SK-N-SH (cell line): ENCODE data around the gene AUP1. TPM values are rescaled to one million over a fixed set of nuclear protein-coding genes. Genes with fewer than 3 reads are reported as not detected.

Experiments used
- CTCF ChIA-PET: fragments of 300-600, 350-600 bp; formaldehyde crosslinking; extraction: SDS; loops from one replicate; lab custom pipeline; 2021; lab: Yijun Ruan, JAX
- POLR2A ChIA-PET: fragments of 350-600 bp; sonication (Branson Sonifier 250); formaldehyde crosslinking; extraction: SDS; loops from one replicate; lab custom pipeline; 2020; ENCODE audit warnings: antibody characterized with exemption, inconsistent platforms; lab: Yijun Ruan, JAX
- DNase-seq: peaks from one replicate; pipeline ENCODE4 v3.0.0; 2012
- H2AFZ ChIP-seq: fragments of 200-600 bp; sonication (generic); 2 replicates; pipeline ENCODE4 v1.8.1; 2016; ENCODE audit warnings: antibody characterized with exemption, mild to moderate bottlenecking, low read depth
- H3F3A ChIP-seq: fragments of 200-600 bp; sonication (generic); replicated peaks from 2 replicates; pipeline ENCODE3; 2016; ENCODE audit warnings: antibody characterized with exemption, mild to moderate bottlenecking; ENCODE audit not compliant: insufficient read depth
- H3K27ac ChIP-seq, 2 experiments: fragments of 200-500 bp in 1 of 2; fragments of 200-600 bp in 1 of 2; sonication (Bioruptor generic) in 1 of 2; sonication (generic), shearing (Covaris generic) in 1 of 2; 2 replicates each; pipeline versions ENCODE4 v1.5.1 to v1.6.1; 2014 to 2016; ENCODE audit warnings: low read depth in 2 of 2, inconsistent platforms in 1 of 2, low read length in 1 of 2, mild to moderate bottlenecking in 1 of 2, mixed read lengths in 1 of 2
- H3K27me3 ChIP-seq: fragments of 200-600 bp; sonication (generic), shearing (Covaris generic); 2 replicates; pipeline ENCODE4 v1.6.1; 2016; ENCODE audit warnings: mixed run types; ENCODE audit not compliant: insufficient read depth
- H3K36me3 ChIP-seq, 2 experiments: fragments of 200-500 bp in 1 of 2; fragments of 200-600 bp in 1 of 2; sonication (Bioruptor generic) in 1 of 2; sonication (generic) in 1 of 2; replicated peaks in 1 of 2; 2 replicates each; pipeline versions ENCODE3 to v1.5.1; 2014 to 2016; ENCODE audit warnings: low read length in 1 of 2, mild to moderate bottlenecking in 1 of 2; ENCODE audit not compliant: insufficient read depth in 2 of 2, control insufficient read depth in 1 of 2
- H3K4me1 ChIP-seq, 2 experiments: fragments of 200-500 bp in 1 of 2; fragments of 200-600 bp in 1 of 2; sonication (Bioruptor generic) in 1 of 2; sonication (generic), shearing (Covaris generic) in 1 of 2; 2 replicates each; pipeline versions ENCODE4 v1.5.1 to v1.6.1; 2014 to 2016; ENCODE audit warnings: low read depth in 1 of 2, low read length in 1 of 2, mixed run types in 1 of 2; ENCODE audit not compliant: insufficient read depth in 2 of 2, control insufficient read depth in 1 of 2
- H3K4me2 ChIP-seq: fragments of 200-600 bp; sonication (generic), shearing (Covaris generic); 2 replicates; pipeline ENCODE4 v1.6.1; 2017; ENCODE audit warnings: mixed run types
- H3K4me3 ChIP-seq, 2 experiments: fragments of 200-500 bp in 1 of 2; fragments of 200-600 bp in 1 of 2; sonication (Bioruptor generic) in 1 of 2; sonication (generic), shearing (Covaris generic) in 1 of 2; 2 replicates each; pipeline versions ENCODE4 v1.5.1 to v1.8.1; 2014 to 2016; ENCODE audit warnings: low read depth in 2 of 2, inconsistent platforms in 1 of 2, low read length in 1 of 2, mild to moderate bottlenecking in 1 of 2, mixed read lengths in 1 of 2, moderate library complexity in 1 of 2
- H3K79me2 ChIP-seq: fragments of 200-600 bp; sonication (generic); 2 replicates; pipeline ENCODE4 v1.8.1; 2017; ENCODE audit warnings: mild to moderate bottlenecking; ENCODE audit not compliant: insufficient read depth
- H3K9ac ChIP-seq: fragments of 200-600 bp; sonication (generic); 2 replicates; pipeline ENCODE4 v1.6.1; 2017; ENCODE audit warnings: mixed run types
- H3K9me2 ChIP-seq: fragments of 200-600 bp; sonication (generic); 2 replicates; pipeline ENCODE4 v1.6.1; 2017; ENCODE audit warnings: mixed run types
- H3K9me3 ChIP-seq: fragments of 200-600 bp; sonication (generic); 2 replicates; pipeline ENCODE4 v1.6.1; 2017; ENCODE audit warnings: mixed run types, mild to moderate bottlenecking, moderate library complexity
- H4K20me1 ChIP-seq: fragments of 200-600 bp; sonication (generic); 2 replicates; pipeline ENCODE4 v1.6.1; 2017; ENCODE audit warnings: mild to moderate bottlenecking, mixed run types; ENCODE audit not compliant: insufficient read depth
- CHD2 ChIP-seq: fragments of 150-350 bp; IDR thresholded peaks from 2 replicates; pipeline ENCODE4 v1.6.1; 2018; ENCODE audit warnings: low read length; ENCODE audit not compliant: partially characterized antibody
- FOSL2 ChIP-seq: IDR thresholded peaks from 2 replicates; pipeline ENCODE4 v1.4.0; 2012; ENCODE audit warnings: low read depth, mild to moderate bottlenecking, moderate library complexity, borderline replicate concordance
- FOXM1 ChIP-seq: IDR thresholded peaks from 2 replicates; pipeline ENCODE4 v1.4.0; 2012; ENCODE audit warnings: low read depth, mild to moderate bottlenecking
- RFX5 ChIP-seq: IDR thresholded peaks from 2 replicates; pipeline ENCODE4 v1.6.1; 2012; ENCODE audit warnings: mild to moderate bottlenecking, improper control_type of control experiment, low read length
- SMC3 ChIP-seq: IDR thresholded peaks from 2 replicates; pipeline ENCODE4 v1.6.1; 2012; ENCODE audit warnings: low read depth, low read length, improper control_type of control experiment
- TCF12 ChIP-seq: IDR thresholded peaks from 2 replicates; pipeline ENCODE4 v1.4.0; 2012
- WGBS: methylation state at CpG from one replicate; pipeline ENCODE4 v1.1.6; 2017; ENCODE audit warnings: low lambda C conversion rate; 5-methylcytosine and 5-hydroxymethylcytosine counted together
- polyA plus RNA-seq, 3 experiments: library from polyadenylated mRNA; depleted of rRNA; stranded (reverse); fragments of >200 nt; gene quantifications; 2 replicates each; pipeline ENCODE4 v1.2.3, GENCODE V29; 2012
- TF ChIP-seq, protein P1 (sequence below): fragments of 200-600 bp; sonication (generic); IDR thresholded peaks from 2 replicates; pipeline ENCODE4 v1.6.1; 2017; ENCODE audit warnings: antibody characterized with exemption, mild to moderate bottlenecking, moderate library complexity

The AUP1 gene
- polyA plus RNA-seq, 1 of the 3 experiments (the other 2 are of a cell fraction), result 118 TPM

DNA sequence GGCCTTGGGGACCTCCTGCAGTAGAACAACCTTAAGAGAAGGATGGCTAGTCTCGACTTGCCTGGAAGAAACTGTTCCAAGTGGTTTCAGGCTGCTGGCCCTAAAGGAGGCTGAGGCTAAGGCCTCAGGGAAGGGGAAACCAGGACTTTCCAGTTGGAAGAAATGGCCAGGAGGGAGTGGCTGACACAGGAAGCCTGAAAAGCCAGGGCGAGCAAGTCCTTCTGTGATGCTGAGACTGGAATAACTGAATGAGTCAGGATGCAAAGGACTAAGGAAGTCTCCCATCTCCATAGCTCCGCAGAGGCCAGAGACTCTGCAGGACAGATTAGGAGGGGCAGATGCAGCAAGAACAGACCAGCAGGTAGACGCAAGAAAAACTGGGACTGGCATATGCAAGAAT is 7.6 kb upstream of the AUP1 start:
- Histone ChIP-seq H3K4me2 (no peak overlapping the region), H2AFZ (no peak overlapping the region), H3K4me1 (no peaks in the 10 kb centered on the region), H3K79me2 (no peaks in the 10 kb centered on the region), H3K27ac (no peak overlapping the region), H3K36me3 (peaks cover 10 to 20% of the 10 kb centered on the region in 2 experiments), H3K9me2 (no peaks in the 10 kb centered on the region), H3F3A (peaks cover 12% of the 10 kb centered on the region), H3K9me3 (no peaks in the 10 kb centered on the region), H3K9ac (no peak overlapping the region), H4K20me1 (no peaks in the 10 kb centered on the region), H3K4me3 (no peak overlapping the region), H3K27me3 (no peaks in the 10 kb centered on the region)
- ChIA-PET CTCF (interaction anchor here (2.1 to 7.8 kb wide), 2 partner anchors 30 to 54 kb away, joined by 7 to 102 read pairs; partner anchors contain the start of genes CCDC142, PCGF1 and TTC31), POLR2A (no interaction called here)
- no peak for TF ChIP-seq CHD2
- TF ChIP-seq, protein P1, sequence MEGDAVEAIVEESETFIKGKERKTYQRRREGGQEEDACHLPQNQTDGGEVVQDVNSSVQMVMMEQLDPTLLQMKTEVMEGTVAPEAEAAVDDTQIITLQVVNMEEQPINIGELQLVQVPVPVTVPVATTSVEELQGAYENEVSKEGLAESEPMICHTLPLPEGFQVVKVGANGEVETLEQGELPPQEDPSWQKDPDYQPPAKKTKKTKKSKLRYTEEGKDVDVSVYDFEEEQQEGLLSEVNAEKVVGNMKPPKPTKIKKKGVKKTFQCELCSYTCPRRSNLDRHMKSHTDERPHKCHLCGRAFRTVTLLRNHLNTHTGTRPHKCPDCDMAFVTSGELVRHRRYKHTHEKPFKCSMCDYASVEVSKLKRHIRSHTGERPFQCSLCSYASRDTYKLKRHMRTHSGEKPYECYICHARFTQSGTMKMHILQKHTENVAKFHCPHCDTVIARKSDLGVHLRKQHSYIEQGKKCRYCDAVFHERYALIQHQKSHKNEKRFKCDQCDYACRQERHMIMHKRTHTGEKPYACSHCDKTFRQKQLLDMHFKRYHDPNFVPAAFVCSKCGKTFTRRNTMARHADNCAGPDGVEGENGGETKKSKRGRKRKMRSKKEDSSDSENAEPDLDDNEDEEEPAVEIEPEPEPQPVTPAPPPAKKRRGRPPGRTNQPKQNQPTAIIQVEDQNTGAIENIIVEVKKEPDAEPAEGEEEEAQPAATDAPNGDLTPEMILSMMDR, result no peak
- no peak for DNase-seq
- 76% methylated on average over 4 of the region's 4 CpGs for WGBS

DNA sequence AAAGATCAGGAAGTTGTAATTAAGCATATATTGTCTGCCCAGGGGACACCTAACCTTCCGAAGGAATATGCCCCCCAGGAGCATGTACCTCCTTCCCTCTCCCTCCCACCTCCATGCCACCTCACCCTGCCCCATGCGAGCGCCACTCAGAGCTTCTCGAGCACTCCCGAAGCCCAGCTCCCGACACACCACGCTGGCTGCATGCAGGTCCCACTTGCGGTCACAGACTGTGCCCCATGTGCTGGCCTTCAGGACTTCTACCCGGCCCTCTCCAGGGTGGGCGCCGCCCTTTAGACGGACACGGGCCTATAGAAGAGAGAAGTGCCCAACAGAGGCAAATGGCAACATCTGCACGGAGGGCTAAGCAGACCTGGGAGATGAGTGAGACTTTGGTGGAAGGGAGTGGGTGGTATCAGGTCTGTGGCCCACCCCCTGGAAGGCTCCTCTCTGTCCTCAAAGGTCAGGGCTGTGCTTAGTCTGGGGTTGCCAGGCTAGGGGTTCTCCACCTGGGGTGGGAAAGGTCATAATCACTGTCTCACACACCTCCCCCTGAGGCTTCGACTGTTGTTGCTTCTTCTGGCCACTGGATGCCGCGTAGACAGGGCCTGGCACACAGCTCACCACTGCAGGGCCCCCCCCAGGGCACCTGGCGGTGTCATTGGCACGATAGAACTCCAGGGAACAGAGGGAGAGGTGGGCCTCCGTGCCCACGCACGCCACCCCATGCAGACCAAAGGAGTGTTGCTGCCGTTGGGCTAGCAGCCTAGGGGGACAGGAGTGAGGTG is 6.9 kb upstream of the AUP1 start:
- no peaks in the 10 kb centered on the region for H3K27me3 ChIP-seq
- no peak overlapping the region for H3K4me2 ChIP-seq
- no peak overlapping the region for H3K27ac ChIP-seq
- CTCF ChIA-PET, result interaction anchor here (2.1 to 7.8 kb wide), 2 partner anchors 30 to 54 kb away, joined by 7 to 102 read pairs; partner anchors contain the start of genes CCDC142, PCGF1 and TTC31
- WGBS, result 88% methylated on average over 21 of the region's 23 CpGs
- no peaks in the 10 kb centered on the region for H3K9me2 ChIP-seq
- H2AFZ ChIP-seq, result no peak overlapping the region
- no peaks in the 10 kb centered on the region for H3K9me3 ChIP-seq
- H3K9ac ChIP-seq, result no peak overlapping the region
- H4K20me1 ChIP-seq, result no peaks in the 10 kb centered on the region
- peaks cover 6% of the 10 kb centered on the region; the same call in 1 of the 2 replicates for H3K79me2 ChIP-seq
- peaks cover 2 to 5% of the 10 kb centered on the region in 2 experiments; a peak in 3 of 4 replicates for H3K4me1 ChIP-seq
- peaks cover 18% of the 10 kb centered on the region for H3F3A ChIP-seq
- H3K36me3 ChIP-seq, result peaks cover 10 to 26% of the 10 kb centered on the region in 2 experiments
- TF ChIP-seq TCF12 (no peak), SMC3 (no peak), FOSL2 (no peak), RFX5 (no peak), CHD2 (no peak), FOXM1 (no peak)
- TF ChIP-seq, all 33 proteins: peak for 0
- POLR2A ChIA-PET, result interaction anchor here (0.7 kb wide), 1 partner anchor 10 kb away, joined by 3 read pairs; no protein-coding TSS in a partner anchor
- DNase-seq, result no peak
- no peak overlapping the region for H3K4me3 ChIP-seq
